ENCODE results near the gene PACRG. TPM values are rescaled to one million over a fixed set of nuclear protein-coding genes. Genes with fewer than 3 reads are reported as not detected.

The PACRG gene
- total RNA-seq, 1 experiment from 2014 or later = 0.59 TPM

- in situ Hi-C loops (cut with HindIII; ENCODE audit: low pct_unique_long_range_greater_than_20kb, low sequenced_read_pairs) = no loop called here
- BruUV-seq (replicated peaks) = no TSS peak
- Histone ChIP-seq H3K27ac (ENCODE audit: low read length) (no peak overlapping the region), H3K27me3 (ENCODE audit: control insufficient read depth, insufficient read depth, low read length) (no peaks in the 10 kb centered on the region), H3K9me3 (ENCODE audit: control insufficient read depth, insufficient read depth, low read depth, low read length) (no peaks in the 10 kb centered on the region), H3K4me1 (ENCODE audit: control insufficient read depth, insufficient read depth, low read length) (no peaks in the 10 kb centered on the region), H3K4me3 (ENCODE audit: low read depth in 2 of 2, low read length in 2 of 2) (no peak overlapping the region), H3K36me3 (ENCODE audit: control insufficient read depth, insufficient read depth, low read length) (no peaks in the 10 kb centered on the region)
- intact Hi-C loops (cut with micrococcal nuclease; ENCODE audit: unreplicated experiment) = no loop called here
- TF ChIP-seq CTCF (IDR thresholded peaks at IDR 0.05) (no peak), POLR2AphosphoS5 (IDR thresholded peaks at IDR 0.05; ENCODE audit: low read depth, low read length) (no peak), SIN3A (IDR thresholded peaks at IDR 0.05; ENCODE audit: borderline replicate concordance, insufficient read depth, low read depth, low read length) (no peak)
- TF ChIP-seq, protein P1, sequence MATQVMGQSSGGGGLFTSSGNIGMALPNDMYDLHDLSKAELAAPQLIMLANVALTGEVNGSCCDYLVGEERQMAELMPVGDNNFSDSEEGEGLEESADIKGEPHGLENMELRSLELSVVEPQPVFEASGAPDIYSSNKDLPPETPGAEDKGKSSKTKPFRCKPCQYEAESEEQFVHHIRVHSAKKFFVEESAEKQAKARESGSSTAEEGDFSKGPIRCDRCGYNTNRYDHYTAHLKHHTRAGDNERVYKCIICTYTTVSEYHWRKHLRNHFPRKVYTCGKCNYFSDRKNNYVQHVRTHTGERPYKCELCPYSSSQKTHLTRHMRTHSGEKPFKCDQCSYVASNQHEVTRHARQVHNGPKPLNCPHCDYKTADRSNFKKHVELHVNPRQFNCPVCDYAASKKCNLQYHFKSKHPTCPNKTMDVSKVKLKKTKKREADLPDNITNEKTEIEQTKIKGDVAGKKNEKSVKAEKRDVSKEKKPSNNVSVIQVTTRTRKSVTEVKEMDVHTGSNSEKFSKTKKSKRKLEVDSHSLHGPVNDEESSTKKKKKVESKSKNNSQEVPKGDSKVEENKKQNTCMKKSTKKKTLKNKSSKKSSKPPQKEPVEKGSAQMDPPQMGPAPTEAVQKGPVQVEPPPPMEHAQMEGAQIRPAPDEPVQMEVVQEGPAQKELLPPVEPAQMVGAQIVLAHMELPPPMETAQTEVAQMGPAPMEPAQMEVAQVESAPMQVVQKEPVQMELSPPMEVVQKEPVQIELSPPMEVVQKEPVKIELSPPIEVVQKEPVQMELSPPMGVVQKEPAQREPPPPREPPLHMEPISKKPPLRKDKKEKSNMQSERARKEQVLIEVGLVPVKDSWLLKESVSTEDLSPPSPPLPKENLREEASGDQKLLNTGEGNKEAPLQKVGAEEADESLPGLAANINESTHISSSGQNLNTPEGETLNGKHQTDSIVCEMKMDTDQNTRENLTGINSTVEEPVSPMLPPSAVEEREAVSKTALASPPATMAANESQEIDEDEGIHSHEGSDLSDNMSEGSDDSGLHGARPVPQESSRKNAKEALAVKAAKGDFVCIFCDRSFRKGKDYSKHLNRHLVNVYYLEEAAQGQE (IDR thresholded peaks at IDR 0.05; ENCODE audit: insufficient read depth in 1 of 2, low read depth in 2 of 2, low read length in 1 of 2) = no peak
- ChIA-PET CTCF (no interaction called here), POLR2A (interaction anchor here (0.5 kb wide), 1 partner anchor 40 kb away, joined by 6 read pairs; no protein-coding TSS in a partner anchor)
- ATAC-seq = no peak
- DNase-seq (ENCODE audit: low read depth, low spot score) = no peak
These were observed 534.3 kb downstream of the PACRG start for GRCh38 chr6:163262080-163262479.

DNA sequence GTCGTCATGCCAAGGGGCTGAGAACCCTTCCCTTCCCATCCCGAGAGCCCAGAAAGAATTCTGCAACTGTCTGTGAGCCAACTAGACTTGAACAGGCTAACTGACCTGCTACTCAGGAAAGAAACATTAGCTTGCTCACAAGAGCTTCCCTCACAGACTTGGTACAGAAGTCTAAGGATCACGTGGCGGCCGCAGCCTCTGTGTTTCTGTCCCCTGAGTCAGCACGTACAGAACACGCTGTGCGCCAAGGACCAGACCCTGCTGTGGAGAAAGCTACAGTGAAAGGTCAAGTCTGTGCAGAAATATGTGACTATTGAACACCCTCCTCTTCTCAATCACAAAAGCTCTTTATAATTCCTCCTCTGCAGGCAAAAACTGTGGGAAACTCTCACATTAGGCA is 535.4 kb downstream of the PACRG start:
- no peaks in the 10 kb centered on the region for H3K27me3 ChIP-seq (ENCODE audit: control insufficient read depth, insufficient read depth, low read length)
- BruUV-seq (replicated peaks) = no TSS peak
- in situ Hi-C loops (cut with HindIII; ENCODE audit: low pct_unique_long_range_greater_than_20kb, low sequenced_read_pairs) (no loop called here), intact Hi-C loops (cut with micrococcal nuclease; ENCODE audit: unreplicated experiment) (no loop called here)
- no peak for TF ChIP-seq TCF7L2 (IDR thresholded peaks at IDR 0.05; ENCODE audit: low read depth, low read length)
- no peak for TF ChIP-seq POLR2AphosphoS5 (IDR thresholded peaks at IDR 0.05; ENCODE audit: low read depth, low read length)
- TF ChIP-seq CTCF (IDR thresholded peaks at IDR 0.05) = no peak
- no peak for TF ChIP-seq SIN3A (IDR thresholded peaks at IDR 0.05; ENCODE audit: borderline replicate concordance, insufficient read depth, low read depth, low read length)
- TF ChIP-seq, protein P1 (IDR thresholded peaks at IDR 0.05; ENCODE audit: insufficient read depth in 1 of 2, low read depth in 2 of 2, low read length in 1 of 2) = no peak
- H3K36me3 ChIP-seq (ENCODE audit: control insufficient read depth, insufficient read depth, low read length) = no peaks in the 10 kb centered on the region
- no peaks in the 10 kb centered on the region for H3K4me1 ChIP-seq (ENCODE audit: control insufficient read depth, insufficient read depth, low read length)
- ChIA-PET CTCF (no interaction called here), POLR2A (interaction anchor here (0.7 kb wide), 1 partner anchor 37 kb away, joined by 18 read pairs; no protein-coding TSS in a partner anchor)
- H3K27ac ChIP-seq (ENCODE audit: low read length) = no peak overlapping the region
- H3K4me3 ChIP-seq (ENCODE audit: low read depth in 2 of 2, low read length in 2 of 2) = no peak overlapping the region
- no peaks in the 10 kb centered on the region for H3K9me3 ChIP-seq (ENCODE audit: control insufficient read depth, insufficient read depth, low read depth, low read length)
- ATAC-seq (no peak), DNase-seq (ENCODE audit: low read depth, low spot score) (no peak)
